ENCODE data around the gene RASEF. TPM values are rescaled to one million over a fixed set of nuclear protein-coding genes. Genes with fewer than 3 reads are reported as not detected.

The RASEF gene
- total RNA-seq = 10 to 100 TPM; 43.9 to 65.5 (median 63.1) TPM

GRCh38 chr9:83062651-83063527, at the start of gene RASEF:
RASEF (minus strand) TSS chr9:83063142; CDS start chr9:83062867, 275 bp downstream.
- no peaks in the 10 kb centered on the region for H3K36me3 ChIP-seq
- intact Hi-C loops (cut with DNase I) = no loop called here
- 1 to 6% methylated on average over 11 to 19 of the region's 99 CpGs for WGBS, 2 donors
- peak within 1 kb of the TSS; percentile 91 to 96 (median 95) for H3K27ac ChIP-seq
- TF ChIP-seq POLR2A (IDR thresholded peaks at IDR 0.05) (peak; percentile 7 to 98), CTCF (IDR thresholded peaks at IDR 0.05) (peak in 4 of 6 experiments; percentile 14 to 29 (median 22))
- peaks cover 11 to 16% of the 10 kb centered on the region in 2 donors for H3K4me1 ChIP-seq
- H3K4me3 ChIP-seq (replicated peaks in 1 of 3) = peak within 1 kb of the TSS in 2 of 3 donors; percentile 25 to 45
- no peaks in the 10 kb centered on the region for H3K9me3 ChIP-seq
- H3K27me3 ChIP-seq = no peaks in the 10 kb centered on the region
- DNase-seq = peak; percentile 95

- H3K27ac ChIP-seq = no peak overlapping the region
- intact Hi-C loops (cut with DNase I) = no loop called here
- H3K4me1 ChIP-seq = no peaks in the 10 kb centered on the region
- WGBS, 2 donors = 93 to 98% methylated on average over 3 of the region's 3 CpGs
- H3K36me3 ChIP-seq = no peaks in the 10 kb centered on the region
- H3K9me3 ChIP-seq = no peaks in the 10 kb centered on the region
- H3K4me3 ChIP-seq (replicated peaks in 1 of 3) = no peak overlapping the region
- no peak for TF ChIP-seq POLR2A (IDR thresholded peaks at IDR 0.05)
- TF ChIP-seq CTCF (IDR thresholded peaks at IDR 0.05) = no peak
- no peak for DNase-seq
- no peaks in the 10 kb centered on the region for H3K27me3 ChIP-seq
Observed at GRCh38 chr9:83111169-83111568, 48.2 kb upstream of the RASEF start.

GRCh38 chr9:83109296-83109695, 46.4 kb upstream of the RASEF start:
- intact Hi-C loops (cut with DNase I) = no loop called here
- H3K4me3 ChIP-seq (replicated peaks in 1 of 3) = no peak overlapping the region
- H3K27ac ChIP-seq = no peak overlapping the region
- 84 to 86% methylated on average over 3 of the region's 3 CpGs for WGBS, 2 donors
- H3K36me3 ChIP-seq = no peaks in the 10 kb centered on the region
- no peaks in the 10 kb centered on the region for H3K9me3 ChIP-seq
- no peak for DNase-seq
- H3K4me1 ChIP-seq = no peaks in the 10 kb centered on the region
- TF ChIP-seq CTCF (IDR thresholded peaks at IDR 0.05) (no peak), POLR2A (IDR thresholded peaks at IDR 0.05) (no peak)
- no peaks in the 10 kb centered on the region for H3K27me3 ChIP-seq

GRCh38 chr9:83108208-83108607, 45.3 kb upstream of the RASEF start:
- no peaks in the 10 kb centered on the region for H3K4me1 ChIP-seq
- H3K36me3 ChIP-seq = no peaks in the 10 kb centered on the region
- intact Hi-C loops (cut with DNase I) = no loop called here
- TF ChIP-seq CTCF (IDR thresholded peaks at IDR 0.05) (no peak), POLR2A (IDR thresholded peaks at IDR 0.05) (no peak)
- no peak overlapping the region for H3K27ac ChIP-seq
- no peak overlapping the region for H3K4me3 ChIP-seq (replicated peaks in 1 of 3)
- DNase-seq = no peak
- H3K9me3 ChIP-seq = no peaks in the 10 kb centered on the region
- no peaks in the 10 kb centered on the region for H3K27me3 ChIP-seq

- DNase-seq = no peak
- H3K27ac ChIP-seq = no peak overlapping the region
- no peaks in the 10 kb centered on the region for H3K27me3 ChIP-seq
- H3K36me3 ChIP-seq = no peaks in the 10 kb centered on the region
- intact Hi-C loops (cut with DNase I) = no loop called here
- 78 to 84% methylated on average over 2 of the region's 2 CpGs for WGBS, 2 donors
- no peak overlapping the region for H3K4me3 ChIP-seq (replicated peaks in 1 of 3)
- no peaks in the 10 kb centered on the region for H3K9me3 ChIP-seq
- no peak for TF ChIP-seq POLR2A (IDR thresholded peaks at IDR 0.05)
- no peak for TF ChIP-seq CTCF (IDR thresholded peaks at IDR 0.05)
- H3K4me1 ChIP-seq = no peaks in the 10 kb centered on the region
Observed at GRCh38 chr9:83106772-83107171, 43.8 kb upstream of the RASEF start.

Data from thyroid gland (tissue), 4 donors.